ES-I3 (cell line): Measurements from ENCODE around the gene SLC9A8.
"Not testable (repeated sequence)": the region's sequence is repeated elsewhere in the genome, so short reads cannot be mapped to it uniquely, and the experiment has no call there.

ENCODE experiments used
- H3K36me3 ChIP-seq: 2 replicates; pipeline ENCODE4 v1.6.1; 2013; ENCODE audit warnings: mild to moderate bottlenecking, low read length, control low read depth, moderate library complexity; ENCODE audit not compliant: insufficient read depth
- H3K4me1 ChIP-seq: 2 replicates; pipeline ENCODE4 v1.6.1; 2013; ENCODE audit warnings: mild to moderate bottlenecking, control low read depth, low read length; ENCODE audit not compliant: insufficient read depth
- H3K9ac ChIP-seq: 2 replicates; pipeline ENCODE4 v1.6.1; 2013; ENCODE audit warnings: low read depth, mild to moderate bottlenecking, low read length, moderate library complexity
- H3K9me3 ChIP-seq: 2 replicates; pipeline ENCODE4 v1.6.1; 2013; ENCODE audit warnings: mild to moderate bottlenecking, low read length, moderate library complexity; ENCODE audit not compliant: control insufficient read depth, insufficient read depth

The SLC9A8 gene

GRCh38 chr20:49861232-49861631 is 48.6 kb downstream of the SLC9A8 start:
- H3K9ac ChIP-seq, H3K36me3 ChIP-seq, H3K4me1 ChIP-seq, H3K9me3 ChIP-seq: not testable (repeated sequence)

DNA sequence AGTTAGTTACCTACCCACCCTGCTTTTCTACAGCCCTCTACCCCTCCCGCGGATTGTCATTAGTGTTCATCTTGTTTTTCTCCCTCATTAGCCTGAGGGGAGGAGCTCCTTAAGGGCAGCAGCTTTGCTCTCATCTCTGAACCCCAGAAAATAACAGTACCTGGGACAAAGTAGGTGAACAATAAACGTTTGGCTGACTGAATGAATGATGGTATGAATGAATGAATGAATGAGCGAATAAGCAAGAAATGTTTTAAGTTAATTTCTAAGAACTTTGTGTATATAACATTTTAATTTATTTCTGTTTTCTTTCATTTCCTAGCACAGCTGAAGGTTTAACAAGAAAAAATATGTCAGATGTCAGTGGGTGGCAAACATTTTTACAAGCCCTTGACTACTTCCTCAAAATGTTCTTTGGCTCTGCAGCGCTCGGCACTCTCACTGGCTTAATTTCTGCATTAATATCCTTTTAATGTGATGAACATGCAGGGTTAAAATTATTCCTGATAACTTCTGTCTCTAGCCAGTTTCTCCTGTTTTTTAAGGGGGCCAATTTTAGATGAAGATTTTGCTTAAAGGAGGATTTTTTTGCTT is 50.1 kb downstream of the SLC9A8 start:
- Histone ChIP-seq H3K4me1 (peaks cover 5% of the 10 kb centered on the region), H3K9ac (no peak overlapping the region), H3K36me3 (no peaks in the 10 kb centered on the region; the same call in 1 of the 2 replicates), H3K9me3 (no peaks in the 10 kb centered on the region)

- Histone ChIP-seq H3K36me3 (no peaks in the 10 kb centered on the region; the same call in 1 of the 2 replicates), H3K9me3 (no peaks in the 10 kb centered on the region), H3K4me1 (peaks cover 11% of the 10 kb centered on the region), H3K9ac (no peak overlapping the region)
Measured at GRCh38 chr20:49863666-49864065, 51.0 kb downstream of the SLC9A8 start.

GRCh38 chr20:49865559-49865958 is 52.9 kb downstream of the SLC9A8 start:
- Histone ChIP-seq H3K36me3 (no peaks in the 10 kb centered on the region; the same call in 1 of the 2 replicates), H3K9me3 (no peaks in the 10 kb centered on the region), H3K9ac (no peak overlapping the region)

DNA sequence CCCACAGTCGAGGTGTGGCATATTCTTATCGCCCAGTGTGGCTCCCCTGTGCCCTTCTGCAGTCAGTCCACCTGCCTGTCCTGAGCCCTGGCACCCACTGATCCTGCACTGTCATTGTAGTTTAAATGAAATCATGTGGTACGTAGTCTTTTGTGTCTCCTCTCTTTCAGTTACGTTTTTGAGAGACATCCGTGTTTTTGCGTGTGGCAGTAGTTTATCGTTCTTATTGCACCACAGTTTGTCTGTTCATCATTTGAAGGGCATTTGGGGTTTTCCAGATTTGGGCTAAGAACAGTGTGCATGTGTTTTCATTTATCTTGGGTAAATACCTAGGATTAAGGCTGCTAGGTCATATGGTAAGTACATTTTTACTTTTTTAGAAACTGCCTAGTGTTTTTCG is 53.4 kb downstream of the SLC9A8 start:
- H3K9ac ChIP-seq = no peak overlapping the region
- no peaks in the 10 kb centered on the region; the same call in 1 of the 2 replicates for H3K36me3 ChIP-seq
- H3K9me3 ChIP-seq = no peaks in the 10 kb centered on the region
- H3K4me1 ChIP-seq = peaks cover 11% of the 10 kb centered on the region

More at GRCh38 chr20:49865559-49865958, 52.9 kb downstream of the SLC9A8 start:
- peaks cover 11% of the 10 kb centered on the region for H3K4me1 ChIP-seq

DNA sequence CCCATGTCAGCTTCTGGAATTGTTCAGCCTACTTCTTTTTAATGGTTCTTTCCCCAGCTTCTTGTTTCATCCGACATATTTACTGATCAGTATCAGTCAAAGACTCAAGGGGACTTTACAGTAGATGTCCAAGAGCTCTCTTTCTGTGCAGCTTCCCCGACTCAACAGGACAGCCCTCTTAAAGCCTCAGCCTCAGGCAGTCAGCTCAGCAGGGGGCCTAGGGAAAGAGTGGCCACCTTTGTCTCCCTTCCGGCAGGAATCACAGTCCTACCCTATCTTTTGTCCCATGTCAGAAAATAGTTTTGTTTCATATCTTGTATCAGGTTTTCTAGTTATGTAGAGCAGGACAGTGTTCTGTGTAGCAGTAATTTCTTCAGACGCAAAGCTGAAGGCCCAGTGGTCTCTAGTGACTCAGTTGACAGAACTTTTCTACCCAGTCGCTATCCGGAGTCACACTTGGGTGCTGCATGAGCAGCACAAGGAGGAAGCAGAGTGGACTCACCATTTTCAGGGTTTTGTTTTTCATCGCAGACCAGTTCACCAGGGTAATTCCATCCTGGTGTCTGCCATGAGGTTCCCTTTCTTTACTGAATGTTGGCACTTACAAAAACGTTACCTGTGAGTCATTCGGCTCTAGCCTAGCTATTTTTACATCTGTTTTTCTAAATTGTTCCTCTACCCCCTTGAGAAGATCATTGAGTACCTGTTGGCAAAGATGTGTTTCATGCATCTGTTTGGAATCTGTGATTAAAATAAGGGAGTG is 55.0 kb downstream of the SLC9A8 start:
- Histone ChIP-seq H3K9me3 (no peaks in the 10 kb centered on the region), H3K36me3 (no peaks in the 10 kb centered on the region; the same call in 1 of the 2 replicates), H3K9ac (no peak overlapping the region), H3K4me1 (peaks cover 11% of the 10 kb centered on the region)

GRCh38 chr20:49868538-49868937 is 55.9 kb downstream of the SLC9A8 start:
- Histone ChIP-seq H3K36me3 (no peaks in the 10 kb centered on the region; the same call in 1 of the 2 replicates), H3K9ac (no peak overlapping the region), H3K4me1 (peaks cover 11% of the 10 kb centered on the region)

DNA sequence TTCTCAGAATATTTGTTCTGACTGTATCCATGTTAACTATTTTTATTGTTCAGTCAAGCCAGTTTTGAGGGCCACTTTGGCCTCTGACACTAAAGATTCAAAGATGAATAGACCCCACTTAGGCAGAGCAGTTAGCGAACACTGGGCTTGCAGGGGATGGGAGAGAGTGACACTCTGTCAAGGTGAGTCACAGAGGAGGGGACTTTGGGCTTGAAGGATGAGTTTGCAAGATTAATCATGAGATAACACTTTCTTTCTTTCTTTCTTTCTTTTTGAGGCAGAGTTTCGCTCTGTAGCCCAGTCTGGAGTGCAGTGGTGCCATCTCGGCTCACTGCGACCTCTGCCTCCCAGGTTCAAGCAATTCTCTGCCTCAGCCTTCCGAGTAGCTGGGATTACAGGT is 56.3 kb downstream of the SLC9A8 start:
- Histone ChIP-seq H3K4me1 (peaks cover 11% of the 10 kb centered on the region), H3K9ac (no peak overlapping the region), H3K9me3 (no peaks in the 10 kb centered on the region), H3K36me3 (no peaks in the 10 kb centered on the region; the same call in 1 of the 2 replicates)

More at GRCh38 chr20:49868538-49868937, 55.9 kb downstream of the SLC9A8 start:
- H3K9me3 ChIP-seq = no peaks in the 10 kb centered on the region

- peaks cover 11% of the 10 kb centered on the region for H3K4me1 ChIP-seq
- H3K9ac ChIP-seq = no peak overlapping the region
- no peaks in the 10 kb centered on the region; the same call in 1 of the 2 replicates for H3K36me3 ChIP-seq
- H3K9me3 ChIP-seq = no peaks in the 10 kb centered on the region
Measured at GRCh38 chr20:49870261-49870660, 57.6 kb downstream of the SLC9A8 start.

GRCh38 chr20:49871391-49871948 is 58.8 kb downstream of the SLC9A8 start:
- Histone ChIP-seq H3K36me3 (no peaks in the 10 kb centered on the region), H3K9ac (no peak overlapping the region), H3K4me1 (peaks cover 11% of the 10 kb centered on the region), H3K9me3 (no peaks in the 10 kb centered on the region)

DNA sequence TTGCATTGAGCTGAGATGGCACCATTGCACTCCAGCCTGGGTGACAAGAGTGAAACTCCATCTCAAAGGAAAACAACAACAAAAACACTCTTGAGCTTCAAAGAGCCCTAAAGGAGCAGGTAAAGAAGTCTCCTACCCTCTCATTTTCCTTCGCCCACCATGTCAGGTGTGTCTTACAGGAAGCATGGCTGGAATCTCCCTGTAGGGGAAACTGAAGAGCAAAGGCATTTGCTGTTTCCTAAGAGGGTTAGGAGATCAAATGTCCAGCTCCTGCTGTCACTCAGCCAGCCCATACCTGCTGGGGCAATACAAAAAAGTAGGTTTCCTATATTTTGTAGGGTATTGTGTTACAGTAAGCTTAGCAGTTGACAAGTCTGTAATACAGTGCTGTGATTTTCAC is 59.4 kb downstream of the SLC9A8 start:
- Histone ChIP-seq H3K4me1 (peaks cover 11% of the 10 kb centered on the region), H3K36me3 (no peaks in the 10 kb centered on the region), H3K9ac (no peak overlapping the region), H3K9me3 (no peaks in the 10 kb centered on the region)

GRCh38 chr20:49874696-49875095 is 62.1 kb downstream of the SLC9A8 start:
- H3K36me3 ChIP-seq = no peaks in the 10 kb centered on the region
- no peak overlapping the region for H3K9ac ChIP-seq
- H3K4me1 ChIP-seq = no peaks in the 10 kb centered on the region
- H3K9me3 ChIP-seq = no peaks in the 10 kb centered on the region

DNA sequence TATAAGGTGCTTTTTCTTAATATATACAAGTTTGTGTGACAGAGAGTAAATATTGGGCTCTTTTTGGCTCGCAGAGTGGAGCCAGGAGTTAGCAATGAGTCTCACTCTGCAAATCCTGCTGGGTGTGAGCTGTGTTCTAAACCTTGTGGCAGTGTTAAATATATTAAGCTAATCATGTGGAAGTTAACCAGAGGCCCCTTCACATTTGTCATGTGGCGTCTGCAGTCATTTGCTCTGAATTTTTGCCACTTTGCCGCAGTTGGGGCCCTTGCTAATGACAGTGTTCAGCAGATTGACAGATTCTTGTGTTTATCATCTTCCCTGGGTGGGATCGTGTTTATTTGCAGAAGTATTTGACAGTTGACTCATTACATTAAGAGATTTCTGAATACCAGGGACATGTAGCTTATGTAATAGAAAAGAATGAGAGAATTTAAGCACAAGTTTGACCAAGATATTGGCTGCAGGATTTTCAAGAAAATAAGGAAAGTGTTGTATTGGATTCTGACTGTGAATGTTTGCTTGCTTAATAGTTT is 64.8 kb downstream of the SLC9A8 start:
- Histone ChIP-seq H3K9me3 (no peaks in the 10 kb centered on the region), H3K36me3 (peaks cover 7% of the 10 kb centered on the region; the same call in 1 of the 2 replicates), H3K4me1 (no peaks in the 10 kb centered on the region), H3K9ac (no peak overlapping the region)

- Histone ChIP-seq H3K4me1 (no peaks in the 10 kb centered on the region), H3K36me3 (peaks cover 7% of the 10 kb centered on the region; the same call in 1 of the 2 replicates), H3K9ac (no peak overlapping the region), H3K9me3 (no peaks in the 10 kb centered on the region)
Measured at GRCh38 chr20:49878977-49879376, 66.3 kb downstream of the SLC9A8 start.
